HG02759 (cell line): Measurements from ENCODE around the gene BMPR2.
"Not testable (repeated sequence)": the region's sequence is repeated elsewhere in the genome, so short reads cannot be mapped to it uniquely, and the experiment has no call there.

Source experiments
- ATAC-seq: cut with Tn5 transposase; IDR thresholded peaks from one replicate; pipeline ENCODE4 v1.9.1; 2021; ENCODE audit warnings: mild to moderate bottlenecking, moderate library complexity; ENCODE audit not compliant: unreplicated experiment

BMPR2 gene

DNA sequence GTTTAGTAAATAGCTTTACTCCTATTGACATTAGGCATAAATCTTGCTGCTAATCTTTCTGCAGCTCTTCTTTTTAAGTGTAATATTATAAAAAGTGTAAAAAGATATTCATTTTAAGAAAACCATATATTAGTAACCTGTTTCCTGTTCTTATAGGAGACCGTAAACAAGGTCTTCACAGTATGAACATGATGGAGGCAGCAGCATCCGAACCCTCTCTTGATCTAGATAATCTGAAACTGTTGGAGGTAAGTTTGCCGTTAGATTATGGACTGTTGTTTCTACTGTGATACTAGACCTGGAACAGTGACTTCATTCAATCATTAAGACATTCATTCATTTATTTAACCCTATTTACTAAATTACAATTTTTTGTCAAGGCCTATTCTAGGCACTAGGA is 138.6 kb downstream of the BMPR2 start:
- ATAC-seq, result no peak

DNA sequence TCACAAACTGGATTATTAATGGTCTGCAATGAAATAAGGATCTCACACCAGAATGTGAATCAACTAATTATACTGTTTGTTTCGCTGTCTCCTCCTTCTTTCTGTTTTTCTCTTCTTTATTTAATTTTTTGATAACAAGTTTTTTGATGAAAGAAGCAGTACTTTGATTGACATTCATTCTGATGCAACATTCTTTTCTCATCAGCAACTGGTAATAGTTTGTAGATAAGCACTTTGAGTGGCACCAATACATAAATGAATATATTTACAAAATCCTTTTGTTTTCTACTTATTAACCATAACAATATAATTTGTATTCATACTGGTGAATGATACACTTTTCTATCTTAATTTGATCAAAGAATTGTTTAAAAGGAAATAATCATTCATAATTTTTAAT is 143.3 kb downstream of the BMPR2 start:
- no peak for ATAC-seq

DNA sequence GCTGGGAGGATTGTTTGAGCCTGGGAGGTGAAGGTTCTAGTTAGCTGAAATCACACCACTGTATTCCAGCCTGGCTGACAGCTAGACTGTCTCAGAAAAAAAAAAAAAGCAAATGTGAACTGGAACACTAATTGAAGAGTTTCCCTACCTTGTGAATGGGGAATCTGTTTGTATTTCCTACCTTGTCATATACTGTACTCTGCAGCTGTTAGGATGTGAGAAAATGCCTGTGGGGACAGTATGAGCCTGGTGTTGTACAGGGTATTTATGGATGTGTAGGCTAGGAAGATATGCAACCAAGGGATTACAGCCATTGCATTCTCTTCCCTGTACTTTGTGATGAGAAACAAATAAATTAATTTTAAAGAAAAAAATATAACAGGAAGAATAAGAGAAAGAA is 145.3 kb downstream of the BMPR2 start:
- ATAC-seq, result no peak

DNA sequence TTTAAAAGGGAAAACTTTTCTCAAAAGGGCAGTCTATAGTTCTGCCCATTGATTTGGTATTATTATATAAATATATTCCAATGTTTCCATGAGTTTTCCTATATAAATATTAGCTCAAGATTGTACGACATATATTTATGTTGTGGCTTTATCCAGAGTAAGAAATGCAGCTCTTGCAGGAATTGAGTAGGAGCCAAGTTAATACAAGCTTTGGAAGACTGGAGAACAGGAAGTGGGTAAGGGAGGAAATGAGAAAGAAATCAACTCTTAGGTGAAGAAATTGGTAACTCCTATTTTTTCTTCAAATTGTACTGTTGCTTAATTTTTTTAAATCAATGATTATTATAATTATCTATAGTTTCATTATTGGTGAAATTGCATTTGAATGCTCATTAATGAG is 153.3 kb downstream of the BMPR2 start:
- no peak for ATAC-seq

DNA sequence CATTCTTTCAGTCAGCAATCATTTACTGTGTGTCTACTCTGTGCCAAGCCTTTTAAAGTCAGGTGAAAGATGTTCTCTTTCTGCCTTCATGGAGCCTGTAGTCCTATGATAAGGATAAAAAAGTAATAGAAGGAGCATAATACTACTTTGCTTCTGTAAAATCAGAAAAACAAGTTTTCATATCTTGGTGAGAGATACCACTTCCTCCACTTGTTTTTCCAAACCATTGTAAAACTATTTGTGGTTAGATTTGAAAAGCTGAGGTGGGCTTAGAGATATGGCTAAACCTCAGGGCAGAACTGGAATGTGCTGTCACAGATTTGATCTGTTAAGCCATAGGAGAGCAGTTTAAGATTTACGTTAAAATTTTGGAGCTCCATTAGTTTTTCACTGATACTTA is 153.9 kb downstream of the BMPR2 start:
- no peak for ATAC-seq

DNA sequence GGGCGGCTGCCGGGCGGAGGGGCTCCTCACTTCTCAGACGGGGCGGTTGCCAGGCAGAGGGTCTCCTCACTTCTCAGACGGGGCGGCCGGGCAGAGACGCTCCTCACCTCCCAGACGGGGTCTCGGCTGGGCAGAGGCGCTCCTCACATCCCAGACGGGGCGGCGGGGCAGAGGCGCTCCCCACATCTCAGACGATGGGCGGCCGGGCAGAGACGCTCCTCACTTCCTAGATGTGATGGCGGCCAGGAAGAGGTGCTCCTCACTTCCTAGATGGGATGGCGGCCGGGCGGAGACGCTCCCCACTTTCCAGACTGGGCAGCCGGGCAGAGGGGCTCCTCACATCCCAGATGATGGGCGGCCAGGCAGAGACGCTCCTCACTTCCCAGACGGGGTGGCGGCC is 159.2 kb downstream of the BMPR2 start:
- not testable (repeated sequence) for ATAC-seq

DNA sequence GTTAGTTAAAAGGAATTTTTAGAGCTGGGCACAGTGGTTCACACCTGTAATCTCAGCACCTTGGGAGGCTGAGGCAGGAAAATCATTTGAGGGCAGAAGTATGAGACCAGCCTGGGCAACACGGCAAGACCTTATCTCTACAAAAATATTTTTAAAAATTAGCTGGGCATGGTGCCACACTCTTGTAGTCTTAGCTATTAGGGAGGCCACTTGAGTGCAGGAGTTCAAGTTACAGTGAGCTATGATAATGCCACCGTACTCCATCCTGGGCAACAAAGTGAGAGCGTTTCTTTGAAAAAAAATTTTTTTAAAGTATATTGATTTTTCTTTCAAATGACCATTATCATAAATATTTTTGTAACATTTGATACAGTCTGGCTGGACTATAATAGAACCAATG is 165.0 kb downstream of the BMPR2 start:
- ATAC-seq, result no peak

DNA sequence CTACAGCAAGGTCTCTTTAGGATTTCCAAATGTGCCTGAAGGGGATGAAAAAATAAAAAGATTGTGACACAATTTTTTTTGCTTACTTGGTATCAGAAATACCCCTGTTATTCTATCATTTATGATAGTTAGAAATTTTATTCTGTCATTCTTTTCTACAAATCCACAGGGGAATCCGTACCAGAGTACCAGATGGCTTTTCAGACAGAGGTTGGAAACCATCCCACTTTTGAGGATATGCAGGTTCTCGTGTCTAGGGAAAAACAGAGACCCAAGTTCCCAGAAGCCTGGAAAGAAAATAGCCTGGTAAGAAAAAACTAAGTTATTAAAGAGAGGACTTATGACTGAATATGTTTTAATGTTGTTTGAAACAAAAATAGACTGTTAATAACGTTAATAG is 166.0 kb downstream of the BMPR2 start:
- no peak for ATAC-seq

DNA sequence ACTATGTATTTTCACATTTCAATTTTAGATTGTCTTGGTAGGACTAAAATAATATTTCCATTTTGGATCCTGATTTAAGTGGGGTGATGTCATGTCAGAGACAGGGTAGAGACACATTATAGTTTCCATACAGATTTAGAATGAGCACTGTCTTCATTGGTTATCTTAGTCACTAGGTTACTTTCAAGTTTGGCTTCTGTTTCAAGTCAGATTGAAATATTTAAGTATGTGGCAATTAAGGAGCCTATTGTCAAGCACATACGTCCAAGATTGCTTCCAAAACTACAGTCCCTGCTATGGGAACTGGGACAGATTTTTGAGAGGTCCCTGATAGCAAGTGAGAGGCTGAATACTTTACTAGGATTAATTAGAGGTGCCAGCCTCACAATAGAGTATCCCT is 169.4 kb downstream of the BMPR2 start:
- ATAC-seq, result no peak

DNA sequence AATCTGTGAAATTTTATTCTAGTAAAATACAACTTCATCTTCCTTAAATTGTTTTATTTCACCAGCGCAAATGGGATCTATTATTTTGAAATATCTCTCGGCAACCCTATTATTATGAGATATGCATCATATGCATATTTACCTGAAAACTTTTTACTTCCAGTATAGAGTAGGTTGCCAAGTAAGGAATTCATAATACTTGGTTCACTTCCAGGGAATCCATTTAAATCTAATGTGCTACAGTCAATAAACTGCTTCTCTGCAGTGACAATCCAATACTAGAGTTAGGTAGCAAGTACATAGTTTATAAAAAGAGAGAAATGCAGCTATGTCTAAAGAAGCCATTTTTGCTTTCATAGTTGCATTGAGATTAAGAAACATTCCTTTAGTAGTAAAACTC is 169.8 kb downstream of the BMPR2 start:
- no peak for ATAC-seq

DNA sequence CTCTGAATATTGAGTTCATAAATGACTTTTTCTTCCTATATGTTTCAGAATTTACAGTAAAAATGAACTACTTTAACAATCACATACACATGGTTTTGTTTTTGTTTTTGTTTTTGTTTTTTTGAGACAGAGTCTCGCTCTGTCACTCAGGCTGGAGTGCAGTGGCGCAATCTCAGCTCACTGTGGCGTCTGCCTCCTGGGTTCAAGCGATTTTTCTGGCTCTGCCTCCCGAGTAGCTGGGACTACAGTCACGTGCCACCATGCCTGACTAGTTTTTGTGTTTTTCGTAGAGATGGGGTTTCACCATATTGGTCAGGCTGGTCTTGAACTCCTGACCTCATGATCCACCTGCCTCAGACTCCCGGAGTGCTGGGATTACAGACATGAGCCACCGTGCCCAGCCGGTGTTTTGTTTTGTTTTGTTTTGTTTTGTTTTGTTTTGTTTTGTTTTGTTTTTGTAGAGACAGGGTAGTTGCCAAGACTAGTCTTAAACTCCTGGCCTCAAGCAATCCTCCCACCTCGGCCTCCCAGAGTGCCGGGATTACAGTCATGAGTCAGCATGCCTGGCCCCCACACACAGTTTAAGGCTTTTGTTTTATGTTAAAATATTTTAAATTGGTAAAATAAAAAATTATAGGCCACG is 170.5 kb downstream of the BMPR2 start:
- not testable (repeated sequence) for ATAC-seq

DNA sequence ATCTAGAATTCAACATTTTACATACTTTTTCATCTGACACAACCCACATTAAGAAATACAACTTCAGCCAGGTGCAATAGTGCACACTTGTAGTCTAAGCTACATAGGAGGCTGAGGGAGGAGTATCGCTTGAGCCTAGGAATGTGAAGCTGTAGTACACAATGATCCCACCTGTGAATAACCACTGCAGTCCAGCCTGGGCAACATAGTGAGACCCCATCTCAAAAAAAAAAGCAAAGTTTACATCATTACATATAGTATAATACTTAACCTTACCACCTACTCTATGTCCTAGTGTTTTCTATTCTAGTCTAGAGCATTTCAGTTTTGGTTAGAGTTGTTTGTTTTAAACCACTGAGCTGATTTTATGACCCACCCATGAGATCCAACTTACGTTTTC is 172.1 kb downstream of the BMPR2 start:
- no peak for ATAC-seq

DNA sequence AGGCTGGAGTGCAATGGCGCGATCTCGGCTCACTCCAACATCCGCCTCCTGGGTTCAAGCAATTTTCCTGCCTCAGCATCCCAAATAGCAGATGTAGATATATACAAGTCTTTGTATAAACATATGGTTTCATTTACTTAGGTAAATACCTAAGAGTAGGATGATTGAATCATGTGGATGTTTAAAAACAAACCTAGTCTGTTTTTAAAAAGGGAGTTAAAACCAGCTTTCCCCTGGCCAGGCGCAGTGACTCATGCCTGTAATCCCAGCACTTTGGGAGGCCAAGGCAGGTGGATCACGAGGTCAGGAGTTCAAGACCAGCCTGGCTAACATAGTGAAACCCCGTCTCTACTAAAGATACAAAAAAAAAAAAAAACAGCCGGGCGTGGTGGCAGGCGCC is 174.9 kb downstream of the BMPR2 start:
- not testable (repeated sequence) for ATAC-seq

DNA sequence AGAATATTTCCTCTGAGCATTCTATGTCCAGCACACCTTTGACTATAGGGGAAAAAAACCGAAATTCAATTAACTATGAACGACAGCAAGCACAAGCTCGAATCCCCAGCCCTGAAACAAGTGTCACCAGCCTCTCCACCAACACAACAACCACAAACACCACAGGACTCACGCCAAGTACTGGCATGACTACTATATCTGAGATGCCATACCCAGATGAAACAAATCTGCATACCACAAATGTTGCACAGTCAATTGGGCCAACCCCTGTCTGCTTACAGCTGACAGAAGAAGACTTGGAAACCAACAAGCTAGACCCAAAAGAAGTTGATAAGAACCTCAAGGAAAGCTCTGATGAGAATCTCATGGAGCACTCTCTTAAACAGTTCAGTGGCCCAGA is 179.2 kb downstream of the BMPR2 start:
- ATAC-seq, result no peak

DNA sequence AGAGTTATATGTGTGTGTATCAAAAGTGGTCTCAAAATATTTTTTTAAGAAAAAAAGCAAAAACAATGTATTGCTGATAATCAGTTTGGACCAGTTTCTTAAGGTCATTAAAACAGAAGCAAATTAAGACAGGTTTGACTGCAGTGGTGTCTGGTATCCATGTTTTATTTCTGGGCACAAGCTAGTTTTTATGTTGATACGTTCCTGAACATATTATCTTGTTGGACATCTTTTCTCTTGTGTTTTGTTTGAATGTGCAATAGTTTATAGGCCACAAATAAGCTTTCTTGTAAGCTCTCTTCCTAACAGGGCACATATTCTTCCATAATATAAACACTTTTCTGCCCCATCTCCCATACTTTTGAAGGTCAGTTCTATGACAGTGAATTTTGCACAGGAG is 184.1 kb downstream of the BMPR2 start:
- no peak for ATAC-seq

DNA sequence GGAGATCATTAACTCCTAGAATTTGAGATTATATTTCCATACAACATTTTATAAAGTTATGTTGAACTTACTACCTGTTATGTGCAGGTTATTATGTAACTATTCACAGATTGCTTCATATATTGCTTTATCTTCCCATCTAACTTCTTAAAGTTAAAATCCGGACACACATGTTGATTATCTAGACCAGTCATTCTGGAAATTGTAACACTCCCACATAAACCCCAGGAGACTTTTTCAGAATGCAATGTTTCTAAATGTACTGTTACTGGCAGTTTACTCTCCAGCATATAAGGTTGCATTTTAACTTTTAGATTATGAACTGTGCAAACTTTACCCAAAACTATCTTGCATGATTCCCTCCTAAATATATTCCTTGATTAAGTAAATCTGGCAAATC is 188.1 kb downstream of the BMPR2 start:
- ATAC-seq, result no peak

DNA sequence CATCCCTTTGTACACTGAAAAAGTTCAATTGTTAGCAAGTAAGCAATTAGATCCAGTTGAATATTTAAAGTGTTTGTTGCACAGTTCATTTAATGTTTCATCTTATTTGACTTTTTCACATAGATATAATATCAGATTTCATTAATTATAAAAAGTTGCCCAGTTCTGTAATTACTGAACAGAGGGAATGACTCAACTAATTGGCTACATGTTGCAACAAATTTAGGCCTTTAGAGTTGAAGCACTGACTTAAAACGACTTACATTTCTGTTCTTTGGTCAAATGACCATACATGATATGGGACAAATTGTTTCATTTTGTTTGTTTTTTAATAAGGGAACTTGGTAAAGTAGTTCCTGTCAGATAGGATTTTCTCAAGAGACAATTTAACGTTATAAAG is 190.2 kb downstream of the BMPR2 start:
- ATAC-seq, result no peak

DNA sequence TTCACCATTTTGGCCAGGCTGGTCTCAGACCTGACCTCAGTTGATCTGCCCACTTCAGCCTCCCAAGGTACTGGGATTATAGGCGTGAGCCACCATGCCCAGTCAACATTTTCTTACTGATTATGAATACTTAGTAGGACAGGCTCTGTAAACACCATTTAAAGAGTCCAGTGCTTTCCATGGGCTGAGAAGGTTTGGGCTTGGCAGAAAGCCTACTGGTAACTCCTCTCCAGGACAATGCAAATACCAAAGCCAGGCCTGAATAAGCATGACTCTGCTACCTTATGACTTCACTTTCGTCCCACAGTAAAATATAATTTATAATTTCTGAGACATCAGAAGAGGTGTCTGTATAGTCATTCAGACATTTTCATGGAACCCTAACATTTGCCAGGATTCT is 198.4 kb downstream of the BMPR2 start:
- ATAC-seq, result no peak

DNA sequence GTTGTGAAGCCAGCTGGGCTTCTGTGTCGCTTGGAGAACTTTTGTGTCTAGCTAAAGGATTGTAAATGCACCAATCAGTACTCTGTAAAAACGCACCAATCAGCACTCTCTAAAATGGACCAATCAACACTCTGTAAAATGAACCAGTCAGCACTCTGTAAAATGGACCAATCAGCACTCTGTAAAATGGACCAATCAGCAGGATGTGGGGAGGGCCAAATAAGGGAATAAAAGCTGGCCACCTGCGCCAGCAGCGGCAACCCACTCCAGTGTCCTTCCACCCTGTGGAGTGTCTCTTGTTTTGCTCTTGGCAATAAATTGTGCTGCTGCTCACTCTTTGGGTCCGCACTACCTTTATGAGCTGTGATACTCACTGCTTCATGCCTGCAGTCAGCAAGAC is 199.1 kb downstream of the BMPR2 start:
- not testable (repeated sequence) for ATAC-seq

DNA sequence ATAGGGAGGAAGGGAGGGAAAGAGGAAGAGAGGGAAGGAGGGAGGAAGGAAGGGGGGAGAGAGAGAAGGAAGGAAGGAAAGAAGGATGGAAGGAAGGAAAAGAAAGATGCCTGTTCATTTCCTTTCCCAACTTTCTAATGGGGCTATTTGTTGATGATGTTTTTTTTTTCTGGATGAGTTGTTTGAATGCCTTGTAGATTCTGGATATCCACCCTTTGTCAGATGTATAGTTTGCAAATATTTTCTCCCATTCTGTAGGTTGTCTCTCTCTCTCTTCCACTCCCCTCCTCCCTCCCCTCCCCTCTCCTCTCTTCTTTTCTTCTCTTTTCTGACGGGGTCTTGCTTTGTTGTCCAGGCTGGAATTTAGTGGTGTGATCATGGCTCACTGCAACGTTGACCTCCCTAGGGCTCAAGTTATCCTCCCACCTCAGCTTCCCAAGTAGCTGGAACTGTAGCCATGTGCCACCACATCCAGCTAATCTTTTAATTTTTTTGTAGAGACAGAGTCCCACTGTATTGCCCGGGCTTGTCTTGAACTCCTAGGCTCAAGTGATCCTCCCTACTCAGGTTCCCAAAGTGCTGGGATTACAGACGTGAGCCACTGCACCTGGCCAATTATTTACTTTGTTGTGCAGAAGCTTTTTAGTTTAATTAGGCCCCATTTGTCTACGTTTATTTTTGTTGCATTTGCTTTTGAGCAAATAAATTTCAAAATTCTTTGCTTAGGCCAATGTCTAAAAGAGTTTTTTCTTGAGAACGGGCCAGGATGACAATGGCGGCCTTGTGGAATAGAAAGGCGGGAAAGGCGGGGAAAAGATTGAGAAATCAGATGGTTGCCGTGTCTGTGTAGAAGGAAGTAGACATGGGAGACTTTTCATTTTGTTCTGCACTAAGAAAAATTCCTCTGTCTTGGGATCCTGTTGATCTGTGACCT is 201.4 kb downstream of the BMPR2 start:
- no peak for ATAC-seq

DNA sequence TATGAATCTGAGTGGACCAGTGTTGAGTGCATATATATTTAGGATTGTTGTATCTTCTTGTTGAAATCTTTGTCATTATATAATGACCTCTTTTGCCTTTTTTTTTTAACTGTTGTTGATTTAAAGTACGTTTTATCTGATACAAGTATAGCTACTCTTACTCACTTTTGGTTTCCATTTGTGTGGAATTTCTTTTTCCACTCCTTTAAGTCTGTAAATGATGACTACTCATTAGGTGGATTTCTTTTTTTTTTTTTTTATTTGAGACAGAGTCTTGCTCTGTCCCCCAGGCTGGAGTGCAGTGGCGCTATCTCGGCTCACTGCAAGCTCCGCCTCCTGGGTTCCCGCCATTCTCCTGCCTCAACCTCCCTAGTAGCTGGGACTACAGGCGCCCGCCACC is 206.7 kb downstream of the BMPR2 start:
- not testable (repeated sequence) for ATAC-seq

DNA sequence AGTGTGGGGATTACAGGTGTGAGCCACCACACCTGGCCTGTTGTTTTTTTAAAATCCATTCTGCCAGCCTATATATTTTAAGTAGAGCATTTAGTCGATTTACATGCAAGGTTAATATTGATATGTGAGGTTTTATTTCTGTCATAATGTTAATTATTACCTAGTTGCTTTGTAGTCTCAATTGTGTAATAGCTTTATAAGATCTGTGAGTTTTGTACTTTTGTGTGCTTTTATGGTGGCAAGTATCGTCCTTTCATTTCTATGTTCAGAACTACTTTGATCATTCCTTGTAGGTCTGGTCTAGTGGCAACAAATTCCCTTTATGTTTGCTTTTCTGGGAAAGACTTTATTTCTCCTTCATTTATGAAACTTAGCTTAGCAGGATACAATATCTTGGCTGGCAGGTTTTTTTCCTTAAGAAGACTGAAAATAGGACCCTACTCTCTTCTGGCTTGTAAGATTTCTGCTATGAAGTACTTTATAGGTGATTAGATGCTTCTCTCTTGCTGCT is 207.6 kb downstream of the BMPR2 start:
- ATAC-seq, result no peak
